COLO829 (cell line): ENCODE results near the gene GPD1L.
A peak's percentile ranks its signal among the peaks of the same experiment; 100 is the strongest.
"Not testable (repeated sequence)": the region's sequence is repeated elsewhere in the genome, so short reads cannot be mapped to it uniquely, and the experiment has no call there.

Experiments used
- DNase-seq: peaks from one replicate; pipeline ENCODE4 v3.0.0; 2012; ENCODE audit warnings: low spot score

The GPD1L gene

DNA sequence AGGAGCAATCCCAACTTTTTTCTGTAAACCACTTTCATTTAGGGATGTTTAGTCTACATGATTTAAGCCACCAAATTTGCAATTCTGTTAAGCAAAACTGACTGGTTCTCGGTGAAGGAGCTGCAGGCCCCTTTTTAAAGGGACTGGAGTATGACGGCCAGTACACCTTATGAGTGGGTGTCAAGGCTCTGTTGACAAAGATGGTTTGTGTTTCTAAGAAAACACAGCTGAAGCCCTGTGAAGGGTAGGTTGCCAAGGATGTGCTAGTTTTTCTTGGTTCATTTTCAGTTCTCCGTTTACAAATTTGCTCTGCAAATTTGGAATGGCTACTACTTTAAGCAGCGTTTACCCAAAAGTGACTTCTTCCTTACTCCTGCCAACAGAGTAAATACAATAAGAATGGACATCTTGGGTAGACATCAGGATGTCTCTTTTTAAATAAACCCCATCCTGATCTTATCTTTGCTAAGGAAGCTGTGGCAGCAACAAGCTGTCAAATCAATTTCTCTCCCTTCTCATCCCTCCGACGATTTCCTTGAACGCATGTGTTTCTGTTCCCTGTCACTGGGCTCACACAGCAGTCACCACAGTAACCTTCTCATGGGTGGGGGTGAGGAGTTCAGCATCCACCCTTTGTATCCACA lies 73.8 kb downstream of the GPD1L start:
- DNase-seq = no peak

DNA sequence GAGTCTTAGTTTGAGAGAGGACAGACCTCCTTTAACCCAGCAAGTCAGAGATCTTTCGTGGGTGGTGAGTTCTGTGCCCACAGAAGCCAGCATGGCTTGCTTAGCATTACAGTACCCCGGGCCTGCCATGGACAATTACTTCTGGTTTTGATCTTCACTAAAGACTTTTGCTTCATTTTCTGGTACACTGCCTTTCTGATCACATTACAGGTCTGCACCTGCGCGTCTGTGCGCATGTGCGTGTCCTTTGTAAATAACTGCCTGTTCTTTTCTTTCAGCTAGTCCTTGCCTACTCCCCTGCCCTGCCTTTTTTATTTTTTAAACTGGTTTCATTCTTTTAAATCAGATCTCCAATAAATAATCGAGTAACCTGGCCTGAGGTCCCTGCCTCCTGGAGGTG lies 74.9 kb downstream of the GPD1L start:
- no peak for DNase-seq

GRCh38 chr3:32181796-32182195 lies 75.4 kb downstream of the GPD1L start:
- DNase-seq = no peak

DNA sequence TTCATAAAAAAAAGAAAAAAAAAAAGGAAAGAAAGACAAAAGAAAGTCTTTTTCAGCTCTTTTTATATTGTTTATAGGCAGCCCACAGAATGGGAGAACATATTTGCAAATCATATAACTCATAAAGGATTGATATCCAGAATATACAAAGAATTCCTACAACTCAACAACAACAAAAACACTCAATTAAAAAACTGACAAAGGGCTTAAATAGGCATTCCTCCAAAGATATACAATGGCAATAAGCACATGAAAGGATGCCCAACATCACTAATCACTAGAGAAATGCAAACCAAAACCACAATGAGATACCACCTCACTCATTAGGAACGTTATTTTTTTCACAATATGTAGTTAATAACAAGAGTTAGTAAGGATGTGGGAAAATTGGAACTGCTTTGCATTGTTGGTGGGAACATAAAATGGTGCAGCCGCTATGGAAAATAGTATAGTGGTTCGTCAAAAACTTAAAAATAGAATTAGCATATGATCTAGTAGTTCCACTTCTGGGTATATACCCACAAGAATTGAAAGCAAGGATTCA lies 77.8 kb downstream of the GPD1L start:
- no peak for DNase-seq

- no peak for DNase-seq
Observed at GRCh38 chr3:32186097-32186496, 79.7 kb downstream of the GPD1L start.

GRCh38 chr3:32186876-32187275 lies 80.5 kb downstream of the GPD1L start:
- no peak for DNase-seq

GRCh38 chr3:32189693-32190092 lies 83.3 kb downstream of the GPD1L start:
- DNase-seq = no peak

GRCh38 chr3:32190556-32190955 lies 84.1 kb downstream of the GPD1L start:
- not testable (repeated sequence) for DNase-seq

DNA sequence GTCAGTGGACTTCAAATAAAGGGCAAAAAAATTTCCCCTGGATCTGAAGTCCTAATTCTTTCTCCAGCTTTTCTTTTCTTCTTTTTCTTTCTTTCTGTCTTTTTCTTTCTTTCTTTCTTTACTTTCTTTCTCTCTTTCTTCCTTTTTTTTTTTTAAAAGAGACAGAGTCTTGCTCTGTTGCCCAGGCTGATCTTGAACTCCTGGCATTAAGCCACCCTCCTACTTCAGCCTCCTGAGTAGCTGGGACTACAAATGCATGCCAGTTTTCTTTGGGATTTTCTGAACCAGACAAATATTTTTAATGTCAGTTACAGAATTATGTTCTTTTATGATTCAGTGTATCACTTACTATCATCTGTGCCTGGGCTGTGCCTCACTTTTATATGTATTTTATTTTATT lies 86.7 kb downstream of the GPD1L start:
- DNase-seq = no peak

- no peak for DNase-seq
Observed at GRCh38 chr3:32194653-32195052, 88.2 kb downstream of the GPD1L start.

DNA sequence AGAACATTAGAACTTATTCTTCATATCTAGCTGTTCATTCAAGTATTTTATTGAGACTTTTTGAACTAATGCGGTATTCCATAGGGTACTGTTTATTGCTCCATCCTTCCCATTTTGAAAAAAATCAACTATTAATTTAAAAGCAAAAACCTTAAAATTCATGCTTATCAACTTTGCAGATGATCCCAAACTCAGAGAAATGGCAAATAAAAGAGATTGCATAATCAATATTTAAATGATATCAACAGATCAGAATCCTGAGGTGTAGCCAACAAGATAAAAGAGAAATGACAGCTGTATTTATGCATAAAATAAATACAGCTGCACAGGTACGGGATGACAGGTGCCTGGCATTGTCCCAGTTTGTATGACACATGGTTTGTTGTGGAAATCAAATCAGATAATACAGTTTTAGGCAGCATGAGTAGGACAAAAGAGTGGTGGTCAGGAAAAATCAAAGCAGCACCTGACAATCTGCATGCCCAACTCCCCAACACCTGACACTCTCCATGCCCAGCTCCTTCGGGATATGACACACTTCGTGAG lies 89.6 kb downstream of the GPD1L start:
- no peak for DNase-seq

- no peak for DNase-seq
Observed at GRCh38 chr3:32197991-32198390, 91.6 kb downstream of the GPD1L start.

DNA sequence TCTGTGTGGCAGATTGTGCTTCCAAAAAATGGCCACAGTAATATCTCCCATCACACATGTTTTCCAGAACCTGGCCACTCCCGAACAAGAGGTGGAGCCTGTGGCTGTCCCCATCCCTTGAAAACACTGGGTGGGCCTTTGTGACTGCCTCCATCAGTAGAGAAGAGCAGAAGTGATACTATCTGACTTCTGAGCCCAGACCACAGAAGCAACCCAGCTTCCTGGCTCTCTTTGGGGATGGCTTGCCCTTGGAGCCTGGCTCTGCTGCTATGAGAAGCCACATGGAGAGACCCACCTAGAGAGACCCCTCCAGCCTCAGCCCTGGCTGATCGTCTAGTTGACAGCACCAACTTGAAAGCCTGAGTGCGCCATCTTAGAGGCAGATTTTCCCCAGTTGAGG lies 92.3 kb downstream of the GPD1L start:
- DNase-seq = no peak

GRCh38 chr3:32200490-32200889 lies 94.1 kb downstream of the GPD1L start:
- no peak for DNase-seq

DNA sequence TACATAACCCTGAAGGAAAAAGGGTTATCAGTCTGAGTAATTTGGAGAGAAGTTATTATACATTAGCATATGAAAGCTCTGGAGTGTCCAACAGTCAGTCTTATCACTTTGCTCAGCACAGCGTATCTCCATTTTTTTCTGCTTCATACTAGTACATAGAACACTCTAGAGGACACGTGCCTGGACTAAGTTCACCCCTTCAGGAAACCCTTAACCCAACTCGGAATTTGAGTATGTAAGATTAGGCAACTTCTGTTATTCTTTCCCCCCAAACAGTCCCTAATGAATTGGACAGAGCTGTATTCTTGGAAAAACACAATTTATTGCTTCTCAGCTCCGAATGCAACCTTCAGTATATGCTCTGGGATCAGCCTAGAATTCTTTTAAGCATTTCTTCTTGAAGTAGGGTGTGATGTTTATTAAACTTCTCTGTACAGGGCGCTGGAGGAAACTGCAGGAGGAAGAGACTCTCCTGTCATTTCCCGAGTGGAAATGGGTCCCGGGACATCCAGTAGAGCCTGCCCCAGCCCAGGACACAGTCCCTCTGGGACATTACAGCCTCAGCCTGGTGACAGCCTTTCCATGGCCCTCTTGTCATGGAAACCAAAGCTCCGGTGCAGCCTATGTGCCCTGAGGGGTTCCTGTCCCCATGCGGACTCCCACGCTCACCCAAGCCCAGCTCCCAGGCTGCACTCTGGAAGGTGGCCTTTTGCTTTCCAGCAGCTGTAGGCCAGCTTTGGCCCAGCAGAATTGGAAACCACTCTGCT lies 94.8 kb downstream of the GPD1L start:
- DNase-seq = no peak

- DNase-seq = no peak
Observed at GRCh38 chr3:32202496-32202895, 96.1 kb downstream of the GPD1L start.

DNA sequence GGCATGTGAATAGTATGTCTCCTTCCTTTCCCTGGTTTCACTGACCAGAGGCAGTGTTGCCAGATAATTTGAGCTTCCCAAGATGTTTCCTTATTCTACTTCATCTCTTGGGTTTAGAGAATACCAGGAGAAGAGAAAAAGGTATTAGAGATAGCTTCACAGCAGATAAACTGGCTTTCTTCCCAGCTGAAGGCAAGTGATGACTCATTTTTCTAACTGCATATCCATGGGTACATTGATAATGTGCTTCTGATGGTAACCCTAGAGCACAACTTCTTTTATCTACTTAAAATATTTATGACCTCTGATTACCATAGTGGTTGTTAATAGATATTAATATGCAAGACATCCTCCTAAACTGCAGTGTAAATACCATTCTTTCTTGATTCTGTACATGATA lies 97.4 kb downstream of the GPD1L start:
- DNase-seq = peak; percentile 42

DNA sequence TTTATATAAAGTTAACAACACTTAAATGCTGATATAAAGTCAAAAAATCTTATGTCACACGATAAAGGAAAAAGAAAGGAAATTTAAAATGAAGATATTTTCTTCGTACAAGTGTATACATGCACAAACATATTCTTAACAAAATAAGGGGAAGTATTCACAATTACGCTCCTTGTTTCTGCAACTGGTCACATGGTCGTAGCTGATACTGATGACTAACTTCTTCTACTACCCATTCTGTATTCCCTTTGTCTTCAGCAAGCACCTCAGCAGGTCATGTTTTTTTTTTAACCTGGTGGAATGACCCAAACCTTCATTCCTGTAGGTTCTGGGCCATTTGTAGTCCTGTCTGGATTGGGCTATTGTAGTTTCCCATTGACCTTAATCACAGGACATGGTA lies 102.0 kb downstream of the GPD1L start:
- DNase-seq = no peak

GRCh38 chr3:32215185-32215584 lies 108.8 kb downstream of the GPD1L start:
- DNase-seq = no peak

- no peak for DNase-seq
Observed at GRCh38 chr3:32216172-32216783, 109.9 kb downstream of the GPD1L start.

DNA sequence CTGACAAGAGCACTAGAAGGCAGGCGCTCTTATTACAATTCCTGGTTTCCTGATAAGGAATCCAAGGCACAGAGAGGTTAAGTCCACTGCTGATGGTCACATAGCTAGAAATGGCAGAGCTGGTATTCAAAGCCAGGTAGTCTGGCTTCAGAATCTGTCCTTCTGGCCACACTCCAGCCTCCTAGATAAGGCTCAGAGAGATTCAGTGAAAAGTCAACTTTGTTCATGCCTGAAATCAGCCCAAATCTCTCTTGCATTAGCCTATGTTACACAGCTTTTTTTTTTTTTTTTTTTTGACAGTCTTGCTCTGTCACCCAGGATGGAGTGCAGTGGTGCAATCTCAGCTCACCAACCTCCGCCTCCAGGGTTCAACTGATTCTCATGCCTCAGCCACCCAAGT lies 110.9 kb downstream of the GPD1L start:
- DNase-seq = no peak
